ENCODE measurements around the gene POU2F1. TPM values are rescaled to one million over a fixed set of nuclear protein-coding genes. Genes with fewer than 3 reads are reported as not detected.

The POU2F1 gene
- total RNA-seq, 2 donors from 2014 or later, result 6.2 to 13.5 TPM

GRCh38 chr1:167342846-167343245 is 122.2 kb downstream of the POU2F1 start:
- TF ChIP-seq POLR2A (IDR thresholded peaks at IDR 0.05), result no peak
- TF ChIP-seq, protein P1, sequence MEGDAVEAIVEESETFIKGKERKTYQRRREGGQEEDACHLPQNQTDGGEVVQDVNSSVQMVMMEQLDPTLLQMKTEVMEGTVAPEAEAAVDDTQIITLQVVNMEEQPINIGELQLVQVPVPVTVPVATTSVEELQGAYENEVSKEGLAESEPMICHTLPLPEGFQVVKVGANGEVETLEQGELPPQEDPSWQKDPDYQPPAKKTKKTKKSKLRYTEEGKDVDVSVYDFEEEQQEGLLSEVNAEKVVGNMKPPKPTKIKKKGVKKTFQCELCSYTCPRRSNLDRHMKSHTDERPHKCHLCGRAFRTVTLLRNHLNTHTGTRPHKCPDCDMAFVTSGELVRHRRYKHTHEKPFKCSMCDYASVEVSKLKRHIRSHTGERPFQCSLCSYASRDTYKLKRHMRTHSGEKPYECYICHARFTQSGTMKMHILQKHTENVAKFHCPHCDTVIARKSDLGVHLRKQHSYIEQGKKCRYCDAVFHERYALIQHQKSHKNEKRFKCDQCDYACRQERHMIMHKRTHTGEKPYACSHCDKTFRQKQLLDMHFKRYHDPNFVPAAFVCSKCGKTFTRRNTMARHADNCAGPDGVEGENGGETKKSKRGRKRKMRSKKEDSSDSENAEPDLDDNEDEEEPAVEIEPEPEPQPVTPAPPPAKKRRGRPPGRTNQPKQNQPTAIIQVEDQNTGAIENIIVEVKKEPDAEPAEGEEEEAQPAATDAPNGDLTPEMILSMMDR (IDR thresholded peaks at IDR 0.05), result peak in 5 of 7 experiments; percentile 11 to 52 (median 22)
- no peaks in the 10 kb centered on the region for H3K27me3 ChIP-seq
- no peaks in the 10 kb centered on the region for H3K36me3 ChIP-seq (replicated peaks in 1 of 2; ENCODE audit: insufficient read depth in 1 of 2, low read depth in 2 of 2)
- no peaks in the 10 kb centered on the region for H3K4me1 ChIP-seq
- no peak overlapping the region for H3K27ac ChIP-seq
- peaks cover 0 to under 1% (median 0%) of the 10 kb centered on the region in 3 donors for H3K9me3 ChIP-seq
- ATAC-seq (no peak), DNase-seq (no peak)
- WGBS, 2 donors, result 63 to 71% methylated on average over 3 of the region's 3 CpGs
- H3K4me3 ChIP-seq, result no peak overlapping the region
- intact Hi-C loops (cut with DNase I), result no loop called here

- Histone ChIP-seq H3K36me3 (replicated peaks in 1 of 2; ENCODE audit: insufficient read depth in 1 of 2, low read depth in 2 of 2) (no peaks in the 10 kb centered on the region), H3K4me1 (no peaks in the 10 kb centered on the region), H3K9me3 (no peaks in the 10 kb centered on the region), H3K27ac (no peak overlapping the region), H3K4me3 (no peak overlapping the region), H3K27me3 (no peaks in the 10 kb centered on the region)
- DNase-seq (no peak), ATAC-seq (no peak)
- TF ChIP-seq, protein P1 (IDR thresholded peaks at IDR 0.05), result no peak
- TF ChIP-seq POLR2A (IDR thresholded peaks at IDR 0.05), result no peak
- intact Hi-C loops (cut with DNase I), result no loop called here
- 81 to 86% methylated on average over 1 of the region's 1 CpG for WGBS, 2 donors
Measured at GRCh38 chr1:167344112-167344511, 123.4 kb downstream of the POU2F1 start.

GRCh38 chr1:167344615-167345385 is 124.1 kb downstream of the POU2F1 start:
- 78 to 79% methylated on average over 10 of the region's 10 CpGs for WGBS, 2 donors
- no peaks in the 10 kb centered on the region for H3K27me3 ChIP-seq
- H3K9me3 ChIP-seq, result no peaks in the 10 kb centered on the region
- no peak for TF ChIP-seq POLR2A (IDR thresholded peaks at IDR 0.05)
- TF ChIP-seq, protein P1 (IDR thresholded peaks at IDR 0.05), result no peak
- H3K4me1 ChIP-seq, result no peaks in the 10 kb centered on the region
- no peaks in the 10 kb centered on the region for H3K36me3 ChIP-seq (replicated peaks in 1 of 2; ENCODE audit: insufficient read depth in 1 of 2, low read depth in 2 of 2)
- no peak overlapping the region for H3K4me3 ChIP-seq
- no peak overlapping the region for H3K27ac ChIP-seq
- intact Hi-C loops (cut with DNase I), result no loop called here
- ATAC-seq (no peak), DNase-seq (no peak)

DNA sequence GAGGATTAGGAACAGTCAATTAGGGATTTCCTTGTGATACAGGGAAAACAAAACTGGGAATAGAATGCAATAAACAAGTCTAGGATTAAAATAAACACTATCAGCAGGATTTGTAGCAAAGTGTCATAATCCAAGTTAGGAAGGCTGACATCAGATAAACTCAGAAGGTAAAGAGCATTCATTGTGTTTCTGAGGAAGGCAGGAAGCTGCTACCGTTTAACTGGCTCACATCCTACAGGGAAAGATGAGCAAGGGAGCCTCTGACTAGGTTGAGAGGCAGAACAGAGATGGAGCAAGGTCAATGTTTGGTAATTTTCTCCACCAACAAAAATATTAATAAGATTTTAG is 124.7 kb downstream of the POU2F1 start:
- Histone ChIP-seq H3K27me3 (no peaks in the 10 kb centered on the region), H3K36me3 (replicated peaks in 1 of 2; ENCODE audit: insufficient read depth in 1 of 2, low read depth in 2 of 2) (no peaks in the 10 kb centered on the region), H3K9me3 (no peaks in the 10 kb centered on the region), H3K4me1 (no peaks in the 10 kb centered on the region), H3K4me3 (no peak overlapping the region), H3K27ac (no peak overlapping the region)
- no peak for TF ChIP-seq POLR2A (IDR thresholded peaks at IDR 0.05)
- TF ChIP-seq, protein P1 (IDR thresholded peaks at IDR 0.05), result no peak
- intact Hi-C loops (cut with DNase I), result no loop called here
- no peak for ATAC-seq
- DNase-seq, result no peak
- WGBS, 2 donors, result 55 to 57% methylated on average over 1 of the region's 1 CpG

- no peak overlapping the region for H3K4me3 ChIP-seq
- H3K36me3 ChIP-seq (replicated peaks in 1 of 2; ENCODE audit: insufficient read depth in 1 of 2, low read depth in 2 of 2), result no peaks in the 10 kb centered on the region
- WGBS, 2 donors, result 81 to 87% methylated on average over 6 of the region's 6 CpGs
- intact Hi-C loops (cut with DNase I), result no loop called here
- H3K9me3 ChIP-seq, result no peaks in the 10 kb centered on the region
- no peak for TF ChIP-seq POLR2A (IDR thresholded peaks at IDR 0.05)
- TF ChIP-seq, protein P1 (IDR thresholded peaks at IDR 0.05), result no peak
- H3K27ac ChIP-seq, result no peak overlapping the region
- no peaks in the 10 kb centered on the region for H3K4me1 ChIP-seq
- DNase-seq (no peak), ATAC-seq (no peak)
- no peaks in the 10 kb centered on the region for H3K27me3 ChIP-seq
Measured at GRCh38 chr1:167357305-167357704, 136.6 kb downstream of the POU2F1 start.

Measured in body of pancreas (tissue), 4 donors.